Stimulated activated CD4-positive, alpha-beta T cell treated with anti-CD3 and anti-CD28 coated beads, Interleukin-12 subunit alpha, Interleukin-12 subunit beta, amount 100 ng/mL, for 4 hours (primary cell): ENCODE data around the gene GIPR.
"Not testable (repeated sequence)": the region's sequence is repeated elsewhere in the genome, so short reads cannot be mapped to it uniquely, and the experiment has no call there.

ENCODE experiments used
- DNase-seq: peaks from one replicate; pipeline ENCODE4 v3.0.0-alpha.2; 2020

Gene GIPR

DNA sequence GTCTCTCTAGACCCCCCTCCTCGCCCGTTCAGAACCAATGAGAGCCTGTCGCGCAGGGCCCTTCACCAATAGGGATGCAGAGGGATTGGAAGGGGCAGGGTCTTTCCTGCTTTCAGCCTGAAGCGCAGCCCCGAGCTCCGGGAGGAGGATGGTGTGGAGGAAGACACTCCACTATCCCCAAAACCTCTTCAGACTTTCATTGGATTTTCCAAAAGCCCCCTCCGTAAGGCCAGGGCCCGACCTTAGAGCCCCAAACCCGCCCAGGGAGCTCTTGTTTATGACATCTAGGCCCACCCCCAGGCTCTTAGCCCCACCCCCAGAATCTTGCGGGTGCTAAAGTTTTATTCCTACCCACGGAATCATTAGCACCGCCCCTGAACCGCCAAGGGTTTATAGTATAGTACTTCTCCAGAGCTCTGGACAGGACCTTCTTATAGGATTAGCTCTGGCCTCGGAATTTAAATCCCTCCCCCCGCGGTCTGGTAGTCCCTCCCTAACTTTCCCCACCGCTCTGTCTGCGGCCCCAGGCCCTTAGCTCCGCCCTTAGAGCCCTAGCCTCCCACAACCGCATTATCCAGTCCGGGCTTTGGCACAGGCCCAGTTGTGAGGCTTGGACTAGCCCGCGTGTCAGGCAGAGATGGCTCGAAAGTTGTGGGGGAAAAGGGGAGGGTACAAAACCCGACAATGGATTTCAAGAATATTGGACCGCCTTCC, 22.2 kb upstream of the GIPR start:
- DNase-seq, result peak; percentile 72

GRCh38 chr19:45646345-45646698, 21.7 kb upstream of the GIPR start:
- no peak for DNase-seq

- no peak for DNase-seq
These were observed 17.3 kb upstream of the GIPR start for GRCh38 chr19:45650722-45651121.

- DNase-seq, result no peak
These were observed 14.4 kb upstream of the GIPR start for GRCh38 chr19:45653634-45654033.

DNA sequence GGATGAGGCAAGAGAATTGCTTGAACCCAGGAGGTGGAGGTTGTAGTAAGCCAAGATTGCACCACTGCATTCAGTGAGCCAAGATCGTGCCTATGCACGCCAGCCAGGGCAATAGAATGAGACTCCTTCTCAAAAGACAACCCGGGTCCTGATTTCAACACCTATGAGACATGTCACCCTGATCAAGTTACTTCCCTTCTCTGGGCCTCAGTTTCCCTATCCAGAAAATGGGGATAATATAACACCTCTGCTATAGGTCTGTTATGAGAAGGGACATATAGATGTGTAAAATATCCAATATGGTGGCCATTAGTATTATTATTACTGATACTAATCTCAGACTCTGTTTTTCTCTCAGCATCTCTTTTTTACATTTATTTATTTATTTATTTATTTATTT, 12.9 kb upstream of the GIPR start:
- DNase-seq, result no peak

- DNase-seq, result no peak
These were observed 10.4 kb upstream of the GIPR start for GRCh38 chr19:45657520-45658167.

- DNase-seq, result no peak
These were observed 8.8 kb upstream of the GIPR start for GRCh38 chr19:45659096-45659729.

DNA sequence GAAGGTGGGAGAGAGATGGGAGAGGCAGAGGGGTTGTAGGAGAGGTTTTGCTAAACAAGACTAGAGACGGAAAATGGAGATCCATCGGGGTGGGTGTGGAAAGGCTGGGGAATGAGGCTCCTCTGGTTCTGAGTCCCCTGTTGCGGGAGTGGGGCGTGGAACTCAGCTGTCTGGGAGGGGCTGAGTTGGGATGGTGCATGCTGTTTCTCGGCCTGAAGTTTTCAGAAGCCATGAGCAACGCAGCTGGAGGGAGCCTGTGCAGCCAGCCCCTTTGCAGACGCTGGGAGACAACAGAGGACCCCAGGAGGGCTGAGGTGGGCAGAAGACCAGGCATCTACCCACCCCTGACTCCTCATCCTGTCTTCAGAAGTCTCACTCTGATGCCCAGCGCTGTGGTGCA, 7.4 kb upstream of the GIPR start:
- no peak for DNase-seq

- DNase-seq, result no peak
These were observed 4.2 kb upstream of the GIPR start for GRCh38 chr19:45663800-45664199.

DNA sequence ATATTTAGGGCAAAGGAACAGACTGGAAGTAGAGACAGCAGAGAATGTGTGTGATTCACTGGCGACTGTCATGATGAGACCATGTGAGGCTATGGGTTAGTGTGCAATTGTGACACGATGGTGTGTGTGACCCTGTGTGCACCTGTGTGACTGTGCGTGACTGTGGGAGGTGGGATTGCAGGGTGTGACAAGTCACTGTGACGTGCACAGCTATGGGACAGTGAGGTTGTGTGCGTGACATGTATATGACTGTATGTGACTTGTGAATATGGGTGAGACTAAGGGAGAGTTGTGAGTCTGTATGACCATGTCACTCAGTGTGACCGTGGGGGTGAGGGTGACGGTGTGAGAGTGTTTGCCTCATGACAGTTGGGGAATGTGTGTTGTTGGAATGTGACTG, 3.4 kb upstream of the GIPR start:
- DNase-seq, result no peak

GRCh38 chr19:45668342-45668871, 386 bp downstream of the GIPR start:
- peak; percentile 42 for DNase-seq

- DNase-seq, result peak; percentile 40
These were observed 2.8 kb downstream of the GIPR start for GRCh38 chr19:45670670-45671453.

- DNase-seq, result no peak
These were observed 6.9 kb downstream of the GIPR start for GRCh38 chr19:45674946-45675345.

GRCh38 chr19:45676851-45677263, 8.8 kb downstream of the GIPR start:
- peak; percentile 58 for DNase-seq

DNA sequence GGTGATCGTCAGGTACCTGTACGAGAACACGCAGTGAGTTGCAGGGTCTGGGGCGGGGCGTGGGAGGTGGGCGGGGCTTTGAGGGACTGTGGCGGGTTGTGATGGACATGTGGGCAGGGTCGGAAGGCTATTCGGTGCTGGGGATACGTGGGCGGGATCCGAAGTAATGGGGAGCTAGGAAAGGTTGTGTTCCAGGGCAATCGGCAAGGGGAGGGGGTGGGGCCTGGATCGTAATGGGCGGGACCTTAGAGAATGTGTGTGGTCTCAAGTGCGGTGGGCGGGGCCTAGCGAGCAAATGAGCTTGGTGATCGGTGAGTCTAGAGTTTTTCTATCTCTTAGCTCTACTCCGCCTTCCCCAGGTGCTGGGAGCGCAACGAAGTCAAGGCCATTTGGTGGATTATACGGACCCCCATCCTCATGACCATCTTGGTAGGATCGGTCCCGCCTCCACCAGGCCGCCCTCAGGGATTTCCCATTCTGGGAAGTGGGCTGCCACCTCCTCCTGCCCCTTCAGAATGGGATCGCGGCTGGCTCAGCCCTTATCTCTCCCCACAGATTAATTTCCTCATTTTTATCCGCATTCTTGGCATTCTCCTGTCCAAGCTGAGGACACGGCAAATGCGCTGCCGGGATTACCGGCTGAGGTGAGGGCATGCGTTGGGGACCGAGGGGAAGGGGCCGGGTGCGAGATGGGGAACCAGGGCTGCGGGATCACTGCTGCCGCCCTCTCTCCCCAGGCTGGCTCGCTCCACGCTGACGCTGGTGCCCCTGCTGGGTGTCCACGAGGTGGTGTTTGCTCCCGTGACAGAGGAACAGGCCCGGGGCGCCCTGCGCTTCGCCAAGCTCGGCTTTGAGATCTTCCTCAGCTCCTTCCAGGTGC, 9.6 kb downstream of the GIPR start:
- peak; percentile 82 for DNase-seq

DNA sequence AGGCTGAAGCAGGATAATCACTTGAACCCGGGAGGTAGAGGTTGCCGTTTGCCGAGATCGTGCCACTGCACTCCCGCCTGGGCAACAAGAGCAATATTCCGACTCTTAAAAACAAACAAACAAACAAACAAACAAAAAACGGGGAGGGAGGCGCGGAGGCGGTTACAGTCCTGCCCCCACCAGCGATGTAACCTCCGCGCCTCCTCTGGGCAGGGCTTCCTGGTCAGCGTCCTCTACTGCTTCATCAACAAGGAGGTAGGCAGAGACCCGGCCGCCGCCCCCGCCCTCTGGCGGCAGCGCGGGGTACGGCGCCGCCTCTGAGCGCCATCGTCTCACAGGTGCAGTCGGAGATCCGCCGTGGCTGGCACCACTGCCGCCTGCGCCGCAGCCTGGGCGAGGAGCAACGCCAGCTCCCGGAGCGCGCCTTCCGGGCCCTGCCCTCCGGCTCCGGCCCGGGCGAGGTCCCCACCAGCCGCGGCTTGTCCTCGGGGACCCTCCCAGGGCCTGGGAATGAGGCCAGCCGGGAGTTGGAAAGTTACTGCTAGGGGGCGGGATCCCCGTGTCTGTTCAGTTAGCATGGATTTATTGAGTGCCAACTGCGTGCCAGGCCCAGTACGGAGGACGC, 13.5 kb downstream of the GIPR start:
- DNase-seq, result peak; percentile 80

- no peak for DNase-seq
These were observed 14.1 kb downstream of the GIPR start for GRCh38 chr19:45682117-45682516.

DNA sequence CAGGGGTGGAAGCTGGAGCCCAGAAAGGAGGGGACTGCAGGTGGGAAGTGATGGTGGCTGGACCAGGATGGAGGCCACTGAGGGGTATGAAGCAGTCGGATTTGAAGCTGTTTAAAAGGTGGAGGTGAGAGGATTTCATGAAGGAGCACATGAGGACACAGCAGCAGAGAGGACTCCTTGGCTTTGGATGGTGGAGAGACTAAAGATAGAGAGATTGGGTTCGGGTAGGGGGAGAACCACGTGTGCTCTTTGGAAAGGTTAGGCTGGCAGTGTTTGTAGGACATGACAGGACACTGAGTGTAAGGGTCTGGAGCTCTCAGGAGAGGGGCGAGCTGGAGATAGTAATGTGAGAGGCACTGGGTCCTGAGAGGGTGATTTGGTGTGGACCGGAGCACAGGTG, 14.9 kb downstream of the GIPR start:
- DNase-seq, result no peak

DNA sequence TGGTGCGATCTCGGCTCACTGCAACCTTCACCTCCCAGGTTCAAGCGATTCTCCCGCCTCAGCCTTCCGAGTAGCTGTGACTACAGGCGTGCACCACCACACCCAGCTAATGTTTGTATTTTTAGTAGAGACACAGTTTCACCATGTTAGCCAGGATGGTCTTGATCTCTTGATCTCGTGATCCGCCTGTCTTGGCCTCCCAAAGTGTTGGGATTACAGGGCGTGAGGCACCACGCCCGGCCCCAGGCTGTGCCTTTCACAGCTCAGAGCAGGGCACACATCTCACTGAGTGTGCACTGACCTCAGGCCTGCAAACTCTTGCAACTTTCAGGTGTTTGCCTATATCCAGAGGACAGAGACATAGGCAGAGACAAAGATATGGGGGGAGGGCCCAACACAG, 17.0 kb downstream of the GIPR start:
- DNase-seq, result not testable (repeated sequence)

DNA sequence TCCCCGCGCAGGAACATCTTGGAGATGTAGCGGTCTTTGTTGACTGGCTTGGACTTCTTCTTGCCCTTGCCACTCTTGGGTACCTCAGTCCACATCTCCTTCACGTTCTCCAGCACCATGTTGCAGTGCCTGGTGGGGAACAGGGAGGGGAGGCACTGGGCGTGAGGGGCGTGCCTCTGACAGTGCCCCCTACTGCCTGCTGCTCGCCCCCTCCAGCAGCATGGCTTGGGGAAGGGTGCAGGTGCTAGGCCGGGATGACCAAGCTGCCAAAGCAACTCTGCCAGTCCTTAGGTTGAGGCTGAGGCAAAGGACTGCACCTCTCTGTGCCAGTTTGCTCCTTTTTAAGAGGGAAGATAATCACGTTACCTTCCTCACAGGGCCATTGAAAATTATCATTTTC, 19.6 kb downstream of the GIPR start:
- DNase-seq, result no peak

- peak; percentile 88 for DNase-seq
These were observed 23.6 kb downstream of the GIPR start, which contains the start of gene SNRPD2 for GRCh38 chr19:45691516-45692186. Gene SNRPD2, minus strand, starts transcription at chr19:45691953. Its CDS starts 65 bp downstream, at chr19:45691888.
